HG02870 (cell line): ENCODE data around the gene MAGEA9.
"Not testable (repeated sequence)": the region's sequence is repeated elsewhere in the genome, so short reads cannot be mapped to it uniquely, and the experiment has no call there.

Source experiments
- ATAC-seq: cut with Tn5 transposase; IDR thresholded peaks from one replicate; pipeline ENCODE4 v1.9.1; 2021; ENCODE audit warnings: mild to moderate bottlenecking, moderate library complexity; ENCODE audit not compliant: unreplicated experiment

The MAGEA9 gene, protein sequence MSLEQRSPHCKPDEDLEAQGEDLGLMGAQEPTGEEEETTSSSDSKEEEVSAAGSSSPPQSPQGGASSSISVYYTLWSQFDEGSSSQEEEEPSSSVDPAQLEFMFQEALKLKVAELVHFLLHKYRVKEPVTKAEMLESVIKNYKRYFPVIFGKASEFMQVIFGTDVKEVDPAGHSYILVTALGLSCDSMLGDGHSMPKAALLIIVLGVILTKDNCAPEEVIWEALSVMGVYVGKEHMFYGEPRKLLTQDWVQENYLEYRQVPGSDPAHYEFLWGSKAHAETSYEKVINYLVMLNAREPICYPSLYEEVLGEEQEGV

DNA sequence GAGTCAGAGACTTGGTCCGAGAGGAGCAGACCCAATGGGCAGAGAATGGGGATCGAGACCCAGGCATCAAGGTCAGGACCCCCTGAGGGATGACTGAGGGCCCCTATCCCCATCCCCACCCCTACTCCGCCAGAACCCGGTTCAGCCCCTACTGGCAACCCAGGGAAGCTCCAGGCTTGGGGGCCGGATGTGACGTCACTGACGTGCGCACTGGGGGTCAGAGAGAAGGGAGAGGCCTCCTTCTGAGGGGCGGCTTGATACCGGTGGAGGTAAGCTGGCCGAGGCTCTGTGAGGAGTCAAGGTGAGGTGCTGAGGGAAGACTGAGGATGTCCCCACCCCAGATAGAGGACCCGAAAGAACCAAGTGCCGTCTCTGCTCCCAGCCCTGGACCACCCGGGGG, at the start of gene MAGEA9:
Gene MAGEA9, plus strand, starts transcription at position 204 of the 400 bp plus-strand sequence. CDS start 4,281 bp downstream, outside the sequence.
- not testable (repeated sequence) for ATAC-seq

DNA sequence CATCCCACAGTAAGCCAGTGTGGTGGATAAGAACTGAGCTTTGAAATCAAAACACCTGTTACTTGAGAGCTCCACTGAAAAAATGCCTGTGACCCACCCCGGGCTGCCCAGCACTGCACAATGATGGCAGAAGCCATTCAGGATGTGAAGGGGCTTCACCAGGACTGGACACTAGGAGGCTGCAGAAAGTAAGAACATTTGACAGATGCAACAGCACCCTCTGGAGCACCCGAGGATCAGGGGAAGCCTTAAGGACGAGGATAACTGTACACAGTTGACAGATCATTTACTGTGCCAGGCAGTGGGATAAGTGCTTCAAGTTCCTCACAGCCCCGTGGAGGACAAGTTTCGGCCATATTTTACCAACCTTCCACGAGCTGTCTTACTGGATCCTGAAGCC, 39.5 kb upstream of the MAGEA9 start:
- ATAC-seq = not testable (repeated sequence)

DNA sequence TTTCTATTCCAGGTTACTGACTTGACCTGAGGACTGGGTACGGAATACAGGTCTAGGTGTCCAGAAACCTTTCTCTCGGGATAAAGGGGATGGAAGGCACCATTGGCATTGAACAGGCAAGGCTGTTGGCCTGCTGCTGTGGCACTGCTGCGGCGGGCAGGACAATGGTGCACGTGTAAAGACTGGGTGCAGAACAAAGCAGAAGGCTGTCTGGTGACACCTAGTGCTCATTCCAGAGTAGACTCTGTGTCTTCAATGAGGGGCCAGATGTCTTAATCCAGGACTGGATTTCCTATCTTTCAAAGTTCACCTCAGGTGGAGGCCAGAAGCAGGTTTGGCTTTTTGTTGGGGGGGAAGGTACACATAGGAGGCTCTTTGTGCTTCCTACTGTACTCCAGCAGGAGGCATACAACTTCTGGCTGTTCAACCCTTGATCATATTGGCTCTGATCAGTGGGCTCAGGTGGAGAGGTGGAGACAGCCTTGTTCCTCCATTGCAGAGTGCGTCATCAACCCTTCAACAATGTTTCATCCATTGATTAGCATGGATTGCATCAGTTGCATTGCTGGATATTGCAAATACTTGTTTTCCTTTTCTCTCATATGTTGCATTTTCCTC, 35.2 kb upstream of the MAGEA9 start:
- ATAC-seq = not testable (repeated sequence)

DNA sequence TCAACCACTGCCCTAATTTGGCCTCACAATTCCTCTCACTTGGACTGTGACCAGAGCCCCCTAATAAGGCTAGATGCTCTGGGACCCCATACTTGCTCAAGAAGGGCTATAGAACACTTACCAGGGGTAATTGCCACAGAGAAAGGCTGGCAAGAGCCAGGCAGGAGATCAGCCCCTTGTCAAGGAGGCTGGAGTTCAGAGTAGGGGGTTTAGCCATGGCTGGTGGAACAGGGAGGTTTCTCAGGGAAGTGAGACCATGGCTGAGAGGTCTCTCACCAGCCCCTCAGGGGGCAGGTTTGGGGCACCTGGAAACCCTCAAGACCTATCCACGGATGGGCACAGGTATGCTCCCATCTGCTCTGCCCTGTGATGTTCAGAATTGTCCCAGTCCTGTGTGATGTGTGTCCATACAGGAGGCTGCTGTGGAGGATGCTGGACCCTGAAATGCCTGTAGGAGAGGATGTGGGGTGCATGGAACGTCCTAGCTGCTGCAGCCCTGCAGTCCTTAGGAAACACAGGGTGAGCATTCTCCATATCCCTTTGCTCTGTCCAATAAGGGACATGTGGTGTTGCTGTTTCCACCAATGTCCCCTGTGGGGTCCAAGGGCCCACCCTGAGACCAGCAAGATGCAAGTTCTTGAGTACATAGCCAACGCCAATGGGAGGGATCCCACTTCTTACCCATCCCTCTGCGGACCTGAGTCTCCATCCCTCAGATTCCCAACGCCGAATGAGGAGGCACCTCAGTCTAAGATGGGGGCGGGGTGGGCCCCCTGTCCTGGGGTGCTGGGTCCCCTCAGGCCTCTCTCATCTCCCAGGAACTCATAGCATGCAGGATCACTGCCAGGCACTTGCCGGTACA, 24.3 kb upstream of the MAGEA9 start:
- no peak for ATAC-seq

DNA sequence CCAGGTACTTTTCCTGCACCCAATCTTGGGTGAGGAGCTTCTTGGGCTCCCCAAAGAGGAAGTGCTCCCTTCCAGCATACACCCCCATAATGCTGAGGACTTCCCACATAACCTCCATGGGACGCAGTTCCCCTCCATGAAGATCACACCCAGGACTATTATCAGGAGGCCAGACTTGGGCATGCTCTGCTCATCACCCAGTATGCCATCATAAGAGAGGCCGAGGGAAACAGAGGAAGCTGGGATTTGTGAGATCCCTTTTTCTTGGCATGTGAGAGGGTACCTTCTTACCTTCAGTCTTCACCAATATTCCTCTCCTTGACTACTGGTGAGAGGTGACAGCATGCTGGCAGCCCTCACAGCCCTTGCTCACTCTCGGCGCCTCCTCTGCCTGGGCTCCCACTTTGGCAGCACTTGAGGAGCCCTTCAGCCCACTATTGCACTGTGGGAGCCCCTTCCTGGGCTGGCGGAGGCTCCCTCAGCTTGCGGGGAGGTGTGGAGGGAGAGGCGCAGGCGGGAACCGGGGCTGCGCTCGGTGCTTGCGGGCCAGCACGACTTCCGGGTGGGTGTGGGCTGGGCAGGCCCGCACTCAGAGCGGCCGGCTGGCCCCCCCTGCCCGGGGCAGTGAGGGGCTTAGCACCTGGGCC, 23.5 kb upstream of the MAGEA9 start:
- ATAC-seq = no peak

DNA sequence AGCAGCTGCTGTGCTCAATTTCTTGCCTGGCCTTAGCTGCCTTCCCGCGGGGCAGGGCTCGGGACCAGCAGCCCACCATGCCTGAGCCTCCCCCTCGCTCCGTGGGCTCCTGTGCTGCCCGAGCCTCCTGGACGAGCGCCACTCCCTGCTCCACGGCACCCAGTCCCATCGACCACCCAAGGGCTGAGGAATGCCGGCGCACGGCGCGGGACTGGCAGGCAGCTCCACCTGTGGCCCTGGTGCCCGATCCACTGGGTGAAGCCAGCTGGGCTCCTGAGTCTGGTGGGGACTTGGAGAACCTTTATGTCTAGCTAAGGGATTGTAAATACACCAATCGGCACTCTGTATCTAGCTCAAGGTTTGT, 23.0 kb upstream of the MAGEA9 start:
- ATAC-seq = not testable (repeated sequence)

DNA sequence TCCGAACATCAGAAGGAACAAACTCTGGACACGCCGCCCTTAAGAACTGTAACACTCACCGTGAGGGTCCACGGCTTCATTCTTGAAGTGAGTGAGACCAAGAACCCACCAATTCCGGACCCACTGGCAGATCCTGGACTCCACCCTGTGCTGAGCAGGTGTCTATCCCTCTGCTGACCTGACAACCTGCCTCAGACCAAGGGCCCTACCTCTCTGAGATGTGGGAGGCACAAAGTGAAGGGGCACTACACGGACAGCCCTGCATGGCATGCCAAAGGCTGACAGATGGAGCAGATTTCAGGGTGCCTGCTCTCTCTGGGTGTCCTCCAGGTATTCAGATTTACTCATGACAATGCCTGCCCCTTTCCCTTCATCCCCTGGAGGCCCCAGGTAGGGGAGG, 21.9 kb upstream of the MAGEA9 start:
- ATAC-seq = no peak

DNA sequence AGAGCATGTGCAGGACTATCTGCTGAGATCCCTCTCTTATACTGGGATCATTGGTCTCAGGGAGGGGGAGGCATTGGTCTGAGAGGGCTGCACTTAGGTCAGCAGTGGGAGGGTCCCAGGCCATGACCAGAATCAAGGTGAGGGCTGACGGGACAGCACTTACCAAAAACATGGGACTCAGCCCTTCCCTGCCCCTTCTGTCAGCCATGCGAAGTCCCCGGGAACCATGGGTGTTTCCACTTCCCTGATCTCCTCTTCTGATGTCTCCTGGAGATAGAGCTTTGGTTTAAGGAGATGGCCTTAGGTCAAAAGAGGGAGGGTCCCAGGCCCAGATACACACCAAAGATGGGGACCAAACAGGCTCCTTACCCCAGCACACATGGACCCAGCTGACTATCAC, 20.8 kb upstream of the MAGEA9 start:
- no peak for ATAC-seq

DNA sequence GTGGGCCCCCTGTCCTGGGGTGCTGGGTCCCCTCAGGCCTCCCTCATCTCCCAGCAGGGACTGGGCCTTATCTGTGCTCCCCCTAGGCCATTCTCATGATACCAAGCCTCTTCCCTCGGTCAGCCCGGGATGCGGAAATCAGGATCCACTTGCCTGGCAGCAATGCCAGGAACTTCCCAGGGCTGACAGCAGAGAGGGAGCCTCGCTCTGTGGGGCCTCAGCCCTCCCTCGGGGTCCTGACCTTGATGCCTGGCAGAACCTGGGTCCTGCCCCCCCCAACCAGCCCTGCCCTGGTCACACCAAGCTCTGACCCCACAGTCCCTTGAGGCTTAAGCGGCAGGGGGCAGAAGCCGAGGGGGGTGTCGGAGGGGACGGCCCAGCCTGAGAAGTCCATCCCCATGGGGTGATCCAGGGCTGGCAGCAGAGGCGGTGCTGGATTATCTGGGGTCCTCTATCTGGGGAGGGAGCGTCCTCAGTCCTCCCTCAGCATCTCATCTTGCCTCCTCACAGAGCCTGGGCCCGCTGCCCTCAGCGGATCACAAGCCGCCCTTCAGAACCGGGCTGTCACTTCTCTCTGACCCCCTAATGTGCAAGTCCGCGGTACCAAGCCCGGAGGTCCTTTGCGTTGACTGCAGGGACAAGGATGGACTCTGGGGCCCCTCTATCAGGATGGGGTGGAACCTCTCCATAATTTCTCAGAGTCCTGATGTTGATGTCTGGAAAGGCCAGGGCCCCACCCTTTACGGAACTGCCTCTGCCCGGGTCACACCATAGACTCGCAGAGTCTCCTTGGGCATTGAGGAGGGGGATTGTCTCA, 19.7 kb upstream of the MAGEA9 start:
- not testable (repeated sequence) for ATAC-seq

DNA sequence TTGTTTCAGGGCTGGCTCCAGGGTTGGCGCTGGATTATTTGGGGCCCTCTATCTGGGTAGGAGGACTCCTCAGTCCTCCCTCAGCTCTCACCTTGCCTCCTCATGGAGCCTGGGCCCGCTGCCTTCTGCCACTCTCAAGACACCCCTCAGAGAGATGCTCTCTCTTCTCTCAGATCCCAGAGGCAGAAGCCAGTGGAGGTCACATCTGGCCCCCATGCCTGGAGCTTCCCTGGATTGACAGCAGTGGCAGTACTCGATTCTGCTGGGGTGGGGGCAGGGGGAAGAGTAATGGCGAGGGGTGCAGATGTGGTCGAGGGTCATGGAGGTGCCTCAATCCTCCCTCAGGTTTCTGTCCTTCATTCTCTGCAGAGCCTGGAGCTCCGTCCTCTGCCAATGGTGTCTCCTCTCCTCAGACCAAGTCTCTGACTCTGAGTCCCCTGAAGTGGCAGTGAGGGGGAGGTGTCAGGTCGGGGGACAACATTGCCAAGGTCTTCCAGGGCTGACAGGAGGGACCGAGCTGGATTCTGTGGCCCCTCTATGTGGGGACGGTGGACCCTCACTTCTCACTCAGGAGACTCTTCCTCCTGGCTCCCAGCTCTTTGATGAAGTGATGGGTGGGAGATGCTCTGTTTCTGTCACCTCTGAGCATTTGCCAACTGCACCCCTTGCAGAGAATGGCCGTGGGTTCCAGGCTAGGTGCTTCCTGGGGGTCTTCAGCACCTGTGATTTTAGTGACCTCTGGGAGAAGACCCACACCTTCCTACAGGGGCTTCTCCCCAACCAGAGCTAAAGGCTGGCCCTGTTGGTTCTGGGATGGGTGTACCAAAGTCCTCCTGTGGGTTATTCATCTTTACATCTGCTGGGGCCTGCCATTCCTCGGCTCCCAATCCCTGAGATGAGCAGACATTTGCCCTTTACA, 18.8 kb upstream of the MAGEA9 start:
- no peak for ATAC-seq

DNA sequence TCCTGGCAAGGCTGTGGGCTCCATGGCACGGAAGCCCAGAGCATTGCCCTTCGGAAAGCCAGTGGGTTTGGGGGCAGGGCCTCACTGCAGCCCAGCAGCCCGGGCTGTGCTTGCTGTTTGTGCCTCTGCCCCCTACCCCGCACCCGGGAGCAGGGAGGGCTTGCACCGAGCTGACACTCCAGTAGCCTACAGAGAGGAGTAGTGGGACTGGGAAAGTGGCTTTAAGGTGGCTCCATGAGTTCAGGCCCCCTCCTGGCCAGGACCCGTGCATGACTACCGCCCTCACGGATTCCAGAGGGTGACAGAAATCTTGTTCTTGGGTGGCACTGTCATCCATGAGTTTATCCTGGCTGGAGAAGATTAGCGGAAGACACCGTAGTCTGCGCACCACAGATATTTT, 11.4 kb upstream of the MAGEA9 start:
- ATAC-seq = not testable (repeated sequence)

DNA sequence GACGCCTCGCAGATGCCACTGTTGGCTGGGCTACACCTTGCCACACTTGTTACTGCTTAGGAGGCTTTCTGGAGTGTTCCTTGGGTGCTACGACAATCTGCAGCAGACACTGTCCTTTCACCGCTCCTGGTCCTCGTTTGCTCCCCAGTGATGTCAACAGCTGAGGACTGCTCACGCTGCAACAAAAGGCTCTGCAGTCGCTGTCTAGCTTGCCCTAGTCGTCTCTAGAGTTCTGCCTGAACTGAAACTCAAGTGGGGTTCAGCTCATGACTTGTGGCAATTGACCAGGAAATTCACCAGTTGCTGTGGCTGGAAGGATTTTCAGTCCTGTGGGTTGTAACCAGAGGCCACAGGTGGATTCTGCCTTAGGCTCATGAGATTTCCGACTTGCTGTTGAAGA, 8.7 kb upstream of the MAGEA9 start:
- not testable (repeated sequence) for ATAC-seq

DNA sequence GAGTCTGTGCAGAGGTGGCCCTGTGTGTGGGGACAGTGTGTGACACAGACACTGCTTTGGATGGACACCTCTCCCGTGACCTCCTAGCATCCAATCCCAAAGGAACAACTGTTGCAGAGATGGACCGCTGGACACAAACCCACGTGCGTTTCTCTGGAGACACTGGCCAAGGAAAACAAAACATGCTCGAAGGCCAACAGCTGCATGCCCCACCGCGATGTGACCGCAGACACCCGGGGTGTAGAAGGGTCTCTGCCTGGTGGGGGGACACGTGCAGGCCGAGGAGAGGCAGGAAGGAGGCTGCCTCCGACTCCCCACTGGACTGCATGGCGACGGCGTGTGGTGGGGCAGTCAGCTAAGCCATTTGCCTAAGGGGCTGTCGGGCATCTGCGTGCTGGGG, 8.0 kb upstream of the MAGEA9 start, which contains the start of gene HSFX1:
Gene HSFX1, plus strand, starts transcription at position 301 of the 400 bp plus-strand sequence. CDS start 614 bp downstream, outside the sequence.
- ATAC-seq = not testable (repeated sequence)

DNA sequence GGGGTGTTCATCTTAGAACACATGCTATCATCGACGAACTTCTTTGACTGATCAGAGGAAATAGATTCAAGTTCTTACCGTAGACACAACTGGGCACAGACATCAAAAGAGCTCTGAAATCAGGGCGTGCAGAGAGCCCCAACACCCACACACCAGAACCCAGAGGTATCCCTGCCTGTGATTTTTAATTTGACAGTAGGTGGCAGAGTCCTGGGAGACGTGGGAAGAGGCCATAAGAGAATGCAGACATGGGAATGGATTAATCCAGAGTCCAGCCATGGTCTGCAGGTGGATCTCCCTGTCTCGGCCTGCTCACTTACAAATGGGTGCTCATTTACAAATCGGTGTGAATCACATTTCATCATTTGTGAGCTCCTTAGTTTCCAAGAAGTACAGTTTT, 3.7 kb upstream of the MAGEA9 start:
- not testable (repeated sequence) for ATAC-seq

DNA sequence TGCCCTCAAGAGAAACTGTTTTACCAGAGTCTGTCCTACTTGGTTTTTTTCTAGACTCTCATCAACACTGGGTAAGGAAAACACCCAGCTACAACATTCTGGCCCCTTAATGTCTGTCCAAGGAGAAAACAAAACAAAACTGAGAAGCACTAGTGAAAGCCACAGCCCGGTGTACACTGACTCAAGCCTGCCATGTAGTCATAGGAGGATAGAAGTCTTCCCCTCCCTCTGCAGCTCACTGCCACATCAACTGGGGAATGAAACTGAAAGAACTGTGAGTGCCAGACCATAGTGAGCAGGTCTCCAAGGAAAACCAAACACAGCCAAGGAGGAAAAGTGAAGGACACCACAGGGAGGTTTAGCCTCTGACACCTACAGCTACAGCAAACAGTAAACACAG, 13.8 kb downstream of the MAGEA9 start:
- ATAC-seq = peak; percentile 98

DNA sequence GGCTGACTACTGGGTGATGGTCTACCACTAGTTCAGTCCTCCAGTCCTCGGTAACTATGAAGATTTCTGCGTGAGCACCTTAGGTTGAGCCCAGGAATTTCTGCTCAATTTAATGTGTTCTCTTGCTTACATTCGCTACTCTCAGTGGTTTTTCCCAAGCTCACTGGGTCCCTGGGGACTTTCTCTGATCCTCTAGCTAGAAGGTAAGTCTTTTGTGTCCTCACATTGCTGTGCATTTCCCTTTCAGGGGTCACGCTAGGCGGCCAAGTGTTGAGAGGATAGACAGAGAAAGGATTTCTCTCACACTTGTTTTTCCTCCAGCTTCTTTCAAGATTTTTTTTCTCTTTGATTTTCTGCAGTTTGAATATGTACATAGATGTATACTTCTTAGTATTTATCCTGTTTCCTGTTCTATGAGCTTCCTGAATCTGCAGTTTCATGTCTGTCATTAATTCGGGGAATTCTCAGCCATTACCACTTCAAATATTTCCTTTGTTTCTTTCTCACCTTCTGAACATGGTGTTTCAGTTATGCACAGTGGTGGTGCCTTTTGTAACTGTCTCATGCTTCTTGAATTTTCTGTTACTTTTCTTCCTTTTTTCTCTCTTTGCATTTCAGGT, 17.5 kb downstream of the MAGEA9 start:
- no peak for ATAC-seq

DNA sequence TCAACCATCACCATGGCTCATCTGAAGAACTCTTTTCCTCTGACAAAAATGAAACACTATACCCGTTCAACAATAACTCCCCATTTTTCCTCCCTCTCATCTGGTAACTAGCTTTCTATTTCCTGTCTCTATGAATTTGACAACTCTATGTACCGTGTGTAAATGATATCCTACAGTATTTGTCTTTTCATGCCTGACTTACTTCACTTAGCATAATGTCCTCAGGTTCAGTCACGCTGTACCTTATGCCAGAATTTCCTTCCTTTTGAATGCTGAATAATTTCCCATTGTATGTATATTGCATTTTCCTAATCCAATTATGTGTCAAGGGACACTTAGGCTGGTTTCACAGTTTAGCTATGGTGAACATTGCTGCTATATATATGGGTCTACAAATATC, 18.2 kb downstream of the MAGEA9 start:
- no peak for ATAC-seq

DNA sequence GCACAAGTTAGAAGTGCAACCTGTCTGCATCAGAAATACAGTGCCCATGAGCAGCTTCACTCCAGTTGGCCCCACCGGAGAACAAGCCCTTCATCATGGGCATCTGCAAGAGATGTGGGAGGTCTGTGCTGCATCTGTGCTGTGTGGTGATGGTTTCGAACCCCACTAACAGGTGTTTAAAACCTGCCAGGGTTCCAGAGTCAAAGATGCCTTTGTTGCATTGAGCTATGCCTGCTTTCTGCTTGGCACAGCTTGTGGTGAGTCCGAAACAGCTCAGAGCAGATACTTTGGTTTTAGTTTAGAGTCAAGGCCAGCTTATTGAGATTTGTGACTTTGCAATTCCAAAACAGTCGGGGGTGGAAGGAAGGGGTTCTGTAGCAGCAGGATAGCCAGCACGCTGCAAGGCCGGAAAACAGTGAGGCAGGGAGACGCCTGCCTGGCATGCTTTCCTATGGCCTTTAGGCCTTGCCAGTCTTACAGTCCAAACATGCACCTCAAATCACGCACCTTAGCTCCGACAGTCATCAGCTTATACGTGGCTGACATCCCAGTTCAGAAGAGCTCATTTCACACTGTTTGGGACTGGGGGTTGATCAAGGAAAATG, 21.8 kb downstream of the MAGEA9 start:
- ATAC-seq = no peak
